Ammon's horn (tissue), 1 donor: ENCODE measurements around the gene UBR3.
A peak's percentile ranks its signal among the peaks of the same experiment; 100 is the strongest.
"Not testable (repeated sequence)": the region's sequence is repeated elsewhere in the genome, so short reads cannot be mapped to it uniquely, and the experiment has no call there.

ENCODE experiments used
- DNase-seq: peaks from one replicate; pipeline ENCODE4 v3.0.0-alpha.2; 2016; ENCODE audit warnings: low spot score

UBR3 gene, protein sequence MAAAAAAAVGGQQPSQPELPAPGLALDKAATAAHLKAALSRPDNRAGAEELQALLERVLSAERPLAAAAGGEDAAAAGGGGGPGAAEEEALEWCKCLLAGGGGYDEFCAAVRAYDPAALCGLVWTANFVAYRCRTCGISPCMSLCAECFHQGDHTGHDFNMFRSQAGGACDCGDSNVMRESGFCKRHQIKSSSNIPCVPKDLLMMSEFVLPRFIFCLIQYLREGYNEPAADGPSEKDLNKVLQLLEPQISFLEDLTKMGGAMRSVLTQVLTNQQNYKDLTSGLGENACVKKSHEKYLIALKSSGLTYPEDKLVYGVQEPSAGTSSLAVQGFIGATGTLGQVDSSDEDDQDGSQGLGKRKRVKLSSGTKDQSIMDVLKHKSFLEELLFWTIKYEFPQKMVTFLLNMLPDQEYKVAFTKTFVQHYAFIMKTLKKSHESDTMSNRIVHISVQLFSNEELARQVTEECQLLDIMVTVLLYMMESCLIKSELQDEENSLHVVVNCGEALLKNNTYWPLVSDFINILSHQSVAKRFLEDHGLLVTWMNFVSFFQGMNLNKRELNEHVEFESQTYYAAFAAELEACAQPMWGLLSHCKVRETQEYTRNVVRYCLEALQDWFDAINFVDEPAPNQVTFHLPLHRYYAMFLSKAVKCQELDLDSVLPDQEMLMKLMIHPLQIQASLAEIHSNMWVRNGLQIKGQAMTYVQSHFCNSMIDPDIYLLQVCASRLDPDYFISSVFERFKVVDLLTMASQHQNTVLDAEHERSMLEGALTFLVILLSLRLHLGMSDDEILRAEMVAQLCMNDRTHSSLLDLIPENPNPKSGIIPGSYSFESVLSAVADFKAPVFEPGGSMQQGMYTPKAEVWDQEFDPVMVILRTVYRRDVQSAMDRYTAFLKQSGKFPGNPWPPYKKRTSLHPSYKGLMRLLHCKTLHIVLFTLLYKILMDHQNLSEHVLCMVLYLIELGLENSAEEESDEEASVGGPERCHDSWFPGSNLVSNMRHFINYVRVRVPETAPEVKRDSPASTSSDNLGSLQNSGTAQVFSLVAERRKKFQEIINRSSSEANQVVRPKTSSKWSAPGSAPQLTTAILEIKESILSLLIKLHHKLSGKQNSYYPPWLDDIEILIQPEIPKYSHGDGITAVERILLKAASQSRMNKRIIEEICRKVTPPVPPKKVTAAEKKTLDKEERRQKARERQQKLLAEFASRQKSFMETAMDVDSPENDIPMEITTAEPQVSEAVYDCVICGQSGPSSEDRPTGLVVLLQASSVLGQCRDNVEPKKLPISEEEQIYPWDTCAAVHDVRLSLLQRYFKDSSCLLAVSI (N-terminal part only)

GRCh38 chr2:169827272-169828140 lies at the start of gene UBR3:
UBR3 (plus strand) TSS chr2:169827454; CDS start chr2:169827508, 54 bp downstream.
- DNase-seq: peak; percentile 96

DNA sequence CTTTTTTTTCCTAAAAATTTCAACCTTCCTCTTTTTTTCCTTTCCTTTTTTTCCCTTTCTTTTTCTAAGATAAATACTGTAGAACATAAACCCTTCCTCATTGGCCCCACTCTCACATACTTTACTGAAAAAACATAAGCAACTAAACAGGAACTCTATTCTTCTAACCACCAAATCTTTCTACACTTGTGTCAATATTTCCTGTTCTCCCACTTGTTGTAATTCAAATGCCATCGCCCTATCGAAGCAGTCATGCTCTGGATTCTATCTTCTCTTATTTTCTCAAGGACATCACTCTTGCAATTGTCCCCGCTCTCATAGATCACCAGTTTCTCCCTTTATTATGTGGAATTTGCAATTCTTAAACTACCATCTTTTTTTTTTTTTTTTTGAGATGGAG lies 48.8 kb upstream of the UBR3 start:
- no peak for DNase-seq

DNA sequence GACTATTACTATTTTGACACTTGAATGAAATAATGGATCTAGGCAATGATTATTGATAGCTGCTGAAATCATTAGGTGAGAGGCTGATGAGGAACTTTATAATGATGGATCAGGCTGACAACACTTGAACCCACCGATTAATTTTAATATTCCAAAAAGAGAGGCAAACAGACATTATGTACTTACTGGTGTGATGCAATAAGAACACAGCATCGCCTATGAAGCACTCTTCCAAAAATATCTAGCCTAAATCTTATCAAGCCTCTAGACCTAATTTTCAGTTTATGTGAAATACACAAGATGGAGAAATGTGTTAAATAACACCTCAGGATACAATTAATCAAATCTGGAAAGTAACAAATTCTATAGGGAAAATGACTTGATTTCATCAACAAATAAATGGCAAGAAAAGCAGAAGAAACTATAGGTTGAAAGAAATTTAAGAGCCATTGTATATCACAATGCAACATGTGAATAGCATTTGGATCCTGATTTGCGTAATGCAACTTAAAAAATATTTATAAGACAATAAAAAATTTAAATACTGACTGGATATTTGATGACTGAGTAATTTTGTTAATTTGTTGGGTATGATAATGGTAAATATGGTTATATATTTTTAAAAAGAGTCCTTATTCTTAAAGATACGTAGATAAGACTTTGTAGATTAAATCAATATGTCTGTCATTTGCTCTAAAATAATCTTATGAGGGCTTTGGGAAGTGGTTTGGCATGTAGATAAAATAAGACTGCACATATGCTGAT lies 45.8 kb upstream of the UBR3 start:
- DNase-seq: no peak

DNA sequence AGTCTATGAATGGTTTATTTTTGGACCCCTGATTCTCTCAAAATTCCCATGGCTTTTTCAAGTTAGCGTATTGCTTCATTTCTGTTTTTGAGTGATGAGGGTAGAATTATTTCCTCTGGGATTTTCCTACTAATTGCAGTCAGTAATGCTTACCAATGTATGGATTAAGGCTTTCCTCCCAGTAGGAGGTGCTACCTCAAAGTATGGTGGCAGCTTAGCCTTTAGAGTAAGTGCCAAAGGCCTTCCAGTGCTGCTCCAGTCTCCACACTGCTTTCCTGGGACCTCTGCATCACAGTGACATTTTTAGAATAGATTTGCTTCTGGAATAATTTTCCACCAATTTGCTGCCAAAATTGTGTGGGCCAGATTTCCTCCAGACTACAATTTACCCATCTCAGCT lies 44.7 kb upstream of the UBR3 start:
- no peak for DNase-seq

- no peak for DNase-seq
Observed at GRCh38 chr2:169790581-169790980, 36.7 kb upstream of the UBR3 start.

DNA sequence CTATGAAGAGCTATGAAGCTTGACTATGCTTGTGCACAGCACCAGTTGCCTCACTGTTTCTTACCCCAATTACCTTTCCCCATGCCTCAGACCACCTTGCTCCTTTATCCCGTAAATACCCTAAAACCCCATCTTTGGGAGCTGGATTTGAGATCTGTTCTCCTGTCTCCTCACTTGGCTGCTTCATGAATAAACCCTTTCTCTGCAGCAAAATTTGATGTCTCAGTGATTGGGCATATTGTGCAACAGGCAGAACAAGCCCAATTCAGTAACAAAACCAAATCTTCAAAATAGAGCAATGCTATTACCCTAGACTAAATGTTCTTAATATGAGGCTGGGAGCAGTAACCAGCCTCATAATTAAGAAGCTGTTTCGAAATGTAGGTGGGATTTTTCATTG lies 32.1 kb upstream of the UBR3 start:
- DNase-seq: no peak

- DNase-seq: no peak
Observed at GRCh38 chr2:169796441-169796840, 30.8 kb upstream of the UBR3 start.

DNA sequence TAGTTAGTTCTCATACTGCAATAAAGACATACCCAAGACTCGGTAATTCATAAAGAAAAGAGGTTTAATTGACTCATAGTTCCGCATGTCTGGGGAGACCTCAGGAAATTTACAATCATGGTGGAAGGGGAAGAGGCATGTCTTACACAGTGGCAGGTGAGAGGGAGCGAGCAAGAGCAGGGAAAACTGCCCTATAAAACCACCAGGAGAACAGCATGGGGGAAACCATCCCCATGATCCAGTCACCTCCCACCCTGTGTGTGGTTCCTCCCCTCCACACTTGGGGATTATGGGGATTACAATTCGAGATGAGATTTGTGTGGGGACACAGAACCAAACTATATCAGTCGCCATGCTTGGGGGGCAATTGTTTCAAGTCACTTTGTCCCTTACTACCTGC lies 29.7 kb upstream of the UBR3 start:
- DNase-seq: no peak

- no peak for DNase-seq
Observed at GRCh38 chr2:169798397-169798717, 28.9 kb upstream of the UBR3 start.

DNA sequence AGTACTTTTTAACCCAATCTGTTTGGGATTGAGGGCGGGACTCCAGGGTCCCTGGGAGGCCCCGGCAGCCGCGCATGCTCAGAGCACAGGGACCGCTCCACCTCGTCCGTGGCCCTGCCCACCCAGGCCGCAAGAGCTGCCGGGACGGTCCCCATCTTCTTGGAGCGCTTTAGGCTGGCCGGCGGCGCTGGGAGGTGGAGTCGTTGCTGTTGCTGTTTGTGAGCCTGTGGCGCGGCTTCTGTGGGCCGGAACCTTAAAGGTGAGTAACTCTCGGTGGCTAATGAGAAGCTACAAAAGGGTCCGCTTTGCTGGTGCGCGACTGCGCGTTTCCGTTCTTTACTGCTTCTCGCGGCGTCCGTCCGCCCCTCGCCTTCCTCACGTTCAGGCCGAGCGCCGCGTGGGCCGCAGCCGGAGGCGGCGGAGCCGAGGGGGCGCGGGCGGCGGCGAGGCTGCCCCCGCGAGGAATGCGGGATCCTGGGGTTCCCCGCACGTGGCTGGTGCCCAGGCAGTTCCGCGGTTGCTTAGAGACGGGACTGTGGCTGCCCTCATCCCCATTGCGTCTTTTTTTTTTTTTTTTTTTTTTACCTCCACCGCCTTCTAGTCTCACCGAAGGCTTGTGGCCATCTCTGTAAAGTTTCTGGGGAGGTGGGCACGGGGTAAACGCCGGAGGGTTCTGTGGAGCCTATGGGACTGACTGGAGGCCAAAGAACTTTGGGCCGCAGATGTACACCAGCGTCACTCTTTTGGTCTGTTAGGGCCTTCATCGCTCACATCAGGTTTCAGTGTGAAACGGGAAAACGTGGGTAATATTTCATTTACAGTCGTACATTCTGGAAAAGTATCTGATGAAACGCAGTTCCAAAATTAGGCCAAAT lies 28.3 kb upstream of the UBR3 start, which contains the start of gene SSB:
SSB (plus strand) TSS at position 154 of the 875 bp plus-strand sequence. CDS start 2,090 bp downstream, outside the sequence.
- peak; percentile 95 for DNase-seq

- DNase-seq: no peak
Observed at GRCh38 chr2:169803480-169803879, 23.8 kb upstream of the UBR3 start.

DNA sequence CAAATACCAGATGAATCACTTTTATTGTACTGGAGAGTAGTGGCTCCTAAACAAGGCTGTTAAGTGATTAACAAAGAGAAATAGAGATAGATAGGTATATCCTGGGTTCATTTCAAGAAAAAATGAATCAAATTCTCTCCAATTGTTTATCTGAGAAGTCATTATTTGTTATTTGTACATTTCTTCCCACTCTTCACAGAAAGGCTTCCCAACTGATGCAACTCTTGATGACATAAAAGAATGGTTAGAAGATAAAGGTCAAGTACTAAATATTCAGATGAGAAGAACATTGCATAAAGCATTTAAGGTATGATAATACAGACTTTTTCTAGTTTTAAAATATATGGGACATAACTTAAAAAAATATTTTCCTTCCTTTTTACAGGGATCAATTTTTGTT lies 20.7 kb upstream of the UBR3 start:
- DNase-seq: no peak

GRCh38 chr2:169808221-169808620 lies 19.0 kb upstream of the UBR3 start:
- DNase-seq: no peak

DNA sequence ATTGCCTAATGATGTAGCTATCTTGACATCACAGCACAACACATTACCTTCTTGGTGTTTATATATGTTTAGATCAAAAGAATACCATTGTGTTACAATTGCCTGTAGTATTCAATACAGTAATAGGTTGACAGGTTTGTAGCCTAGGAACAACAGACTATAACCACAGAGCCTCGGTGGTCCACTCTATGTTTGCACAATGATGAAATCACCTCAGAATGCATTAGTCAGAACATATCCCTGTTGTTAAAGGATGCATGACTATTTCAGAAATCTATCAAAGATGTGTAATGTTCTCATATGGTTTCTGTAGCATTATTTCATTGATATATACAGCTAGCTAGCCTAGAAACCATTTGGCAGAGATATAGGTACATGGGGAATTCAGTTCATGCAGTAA lies 11.4 kb upstream of the UBR3 start:
- no peak for DNase-seq

DNA sequence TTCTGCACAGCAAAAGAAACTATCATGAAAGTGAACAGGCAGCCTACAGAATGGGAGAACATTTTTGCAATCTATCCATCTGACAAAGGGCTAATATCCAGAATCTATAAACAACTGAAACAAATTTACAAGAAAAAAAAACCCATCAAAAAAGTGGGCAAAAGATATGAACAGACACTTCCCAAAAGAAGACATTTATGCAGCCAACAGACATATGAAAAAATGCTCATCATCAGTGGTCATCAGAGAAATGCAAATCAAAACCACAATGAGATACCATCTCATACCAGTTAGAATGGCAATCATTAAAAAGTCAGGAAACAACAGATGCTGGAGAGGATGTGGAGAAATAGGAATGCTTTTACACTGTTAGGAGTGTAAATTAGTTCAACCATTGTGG lies 10.3 kb upstream of the UBR3 start:
- not testable (repeated sequence) for DNase-seq

GRCh38 chr2:169817369-169817768 lies 9.9 kb upstream of the UBR3 start:
- DNase-seq: not testable (repeated sequence)

- no peak for DNase-seq
Observed at GRCh38 chr2:169818241-169818640, 9.0 kb upstream of the UBR3 start.

DNA sequence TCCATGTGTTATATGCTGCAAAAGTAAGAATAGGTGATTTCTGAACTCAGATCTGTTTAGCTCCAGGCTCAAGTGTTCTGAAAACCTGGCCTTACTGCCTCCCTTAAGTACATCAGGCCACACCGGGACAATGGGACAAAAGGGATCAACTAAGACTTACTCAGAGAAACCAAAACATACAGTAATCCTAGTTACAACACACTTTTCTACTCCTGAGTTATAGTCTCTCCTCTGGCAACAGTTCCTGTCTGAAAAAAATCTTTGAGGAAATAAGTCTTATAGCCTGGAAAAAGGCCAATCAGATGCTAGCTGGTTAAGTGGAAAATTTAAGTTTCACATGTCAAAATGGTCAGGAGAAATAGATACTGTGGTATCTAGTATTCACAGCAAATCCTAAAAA lies 8.1 kb upstream of the UBR3 start:
- DNase-seq: no peak

- DNase-seq: not testable (repeated sequence)
Observed at GRCh38 chr2:169820101-169820500, 7.2 kb upstream of the UBR3 start.
